Endothelial cell of umbilical vein (primary cell): ENCODE measurements around the gene ZNF184. TPM values are rescaled to one million over a fixed set of nuclear protein-coding genes. Genes with fewer than 3 reads are reported as not detected.
A peak's percentile ranks its signal among the peaks of the same experiment; 100 is the strongest.

Experiments used
- BruUV-seq: library from RNA; stranded (reverse); fragments of 400-500 nt; replicated peaks from 2 replicates; lab custom pipeline; 2021; lab: Mats Ljungman, UMichigan
- CTCF ChIA-PET: fragments of 300-600, 350-600 bp; sonication (Branson Sonifier 250); formaldehyde crosslinking; loops from one replicate; lab custom pipeline; 2021; ENCODE audit warnings: antibody characterized with exemption, inconsistent platforms; lab: Charles Lee
- POLR2A ChIA-PET: fragments of 300-600, 350-600 bp; sonication (Branson Sonifier 250); formaldehyde crosslinking; loops from one replicate; lab custom pipeline; 2021; ENCODE audit warnings: antibody characterized with exemption, inconsistent platforms; lab: Charles Lee
- DNase-seq: peaks from one replicate; pipeline ENCODE4 v3.0.0-alpha.2; 2011; ENCODE audit warnings: low read depth, low spot score
- FAIRE-seq: peaks from 2 replicates; lab custom pipeline; 2011; peaks lifted over from hg19 to GRCh38; lab: Jason Lieb, UNC
- H2AFZ ChIP-seq: 2 replicates; pipeline ENCODE4 v1.6.0; 2012; ENCODE audit warnings: low read depth, low read length, control low read depth, inconsistent platforms
- H3K27ac ChIP-seq: 2 replicates; pipeline ENCODE4 v1.5.1; 2011; ENCODE audit warnings: low read depth, mild to moderate bottlenecking, control low read depth, low read length, moderate library complexity; ENCODE audit not compliant: insufficient read depth
- H3K27me3 ChIP-seq, 2 experiments: 2 replicates each; pipeline versions ENCODE4 v1.6.0 to v1.6.1; 2011; ENCODE audit warnings: low read length in 2 of 2, mixed read lengths in 1 of 2; ENCODE audit not compliant: control insufficient read depth in 2 of 2, insufficient read depth in 2 of 2
- H3K36me3 ChIP-seq, 2 experiments: 2 replicates in 1 of 2; 3 replicates in 1 of 2; pipeline ENCODE4 v1.5.1; 2011; ENCODE audit warnings: low read length in 2 of 2, mild to moderate bottlenecking in 1 of 2, moderate library complexity in 1 of 2; ENCODE audit not compliant: control insufficient read depth in 2 of 2, insufficient read depth in 2 of 2; ENCODE audit errors: extremely low read depth in 1 of 2
- H3K4me1 ChIP-seq: 3 replicates; pipeline ENCODE4 v1.5.1; 2011; ENCODE audit warnings: mild to moderate bottlenecking, low read length; ENCODE audit not compliant: control insufficient read depth, insufficient read depth; ENCODE audit errors: extremely low read depth
- H3K4me2 ChIP-seq: 2 replicates; pipeline ENCODE4 v1.6.1; 2011; ENCODE audit warnings: low read length, control low read depth, mixed read lengths; ENCODE audit not compliant: insufficient read depth
- H3K4me3 ChIP-seq, 3 experiments: fragments of 200-600 bp in 1 of 3; sonication (generic), shearing (Covaris generic) in 1 of 3; replicated peaks in 1 of 3; 2 replicates each; pipeline ENCODE4 v1.5.1; 2011 to 2016; ENCODE audit warnings: control low read depth in 3 of 3, low read length in 3 of 3, mild to moderate bottlenecking in 2 of 3, inconsistent platforms in 1 of 3, low read depth in 1 of 3, moderate library complexity in 1 of 3; ENCODE audit not compliant: insufficient read depth in 1 of 3
- H3K79me2 ChIP-seq: 2 replicates; pipeline ENCODE4 v1.6.0; 2012; ENCODE audit warnings: low read length, inconsistent platforms; ENCODE audit not compliant: control insufficient read depth, insufficient read depth
- H3K9ac ChIP-seq: replicated peaks from 2 replicates; pipeline ENCODE3; 2011; ENCODE audit warnings: low read length, control low read depth; ENCODE audit not compliant: insufficient read depth; ENCODE audit errors: extremely low read depth
- H3K9me1 ChIP-seq: replicated peaks from 3 replicates; pipeline ENCODE4 v1.6.0; 2011; ENCODE audit warnings: mild to moderate bottlenecking, low read length; ENCODE audit not compliant: control insufficient read depth, insufficient read depth; ENCODE audit errors: extremely low read depth
- H3K9me3 ChIP-seq: replicated peaks from 2 replicates; pipeline ENCODE4 v1.5.1; 2012; ENCODE audit warnings: low read length, inconsistent platforms; ENCODE audit not compliant: control insufficient read depth, insufficient read depth
- H4K20me1 ChIP-seq: replicated peaks from 2 replicates; pipeline ENCODE3; 2011; ENCODE audit warnings: mild to moderate bottlenecking, low read length; ENCODE audit not compliant: control insufficient read depth, insufficient read depth; ENCODE audit errors: extremely low read depth
- EZH2 ChIP-seq: IDR thresholded peaks from 2 replicates; pipeline ENCODE4 v1.6.1; 2012; ENCODE audit warnings: borderline replicate concordance, low read depth, mild to moderate bottlenecking, moderate library complexity, low read length, inconsistent platforms; ENCODE audit not compliant: severe bottlenecking
- FOS ChIP-seq: IDR thresholded peaks from 2 replicates; pipeline ENCODE4 v1.6.1; 2011; ENCODE audit warnings: mild to moderate bottlenecking, low read length, moderate library complexity, borderline replicate concordance; ENCODE audit not compliant: insufficient read depth
- GATA2 ChIP-seq: IDR thresholded peaks from 2 replicates; pipeline ENCODE4 v1.7.0; 2011; ENCODE audit warnings: low read depth, mild to moderate bottlenecking, moderate library complexity, mixed read lengths, low read length; ENCODE audit not compliant: insufficient read length, insufficient read depth
- JUN ChIP-seq: IDR thresholded peaks from 2 replicates; pipeline ENCODE4 v1.6.1; 2011; ENCODE audit warnings: borderline replicate concordance, low read depth; ENCODE audit not compliant: insufficient read length, insufficient read depth
- POLR2A ChIP-seq: IDR thresholded peaks from 2 replicates; pipeline ENCODE4 v1.6.1; 2012; ENCODE audit warnings: low read depth, mild to moderate bottlenecking, control low read depth, low read length
- POLR2AphosphoS5 ChIP-seq: IDR thresholded peaks from 2 replicates; pipeline ENCODE4 v1.6.1; 2012; ENCODE audit warnings: low read depth, mild to moderate bottlenecking, control low read depth, low read length, moderate library complexity; ENCODE audit not compliant: insufficient read depth
- dilution Hi-C: fragments of 300-500 bp; cut with MboI; formaldehyde crosslinking; loops from one replicate; pipeline ENCODE4 v1.15.0; 2019; ENCODE audit warnings: low sequenced_read_pairs; ENCODE audit not compliant: extremely low pct_ligation_motif_present
- intact Hi-C: fragments of 100-400 bp; cut with micrococcal nuclease; formaldehyde crosslinking; loops from one replicate; pipeline ENCODE4 v1.10.0; 2022
- polyA plus RNA-seq, 4 experiments: library from polyadenylated mRNA; depleted of rRNA in 3 of 4; stranded (reverse) in 3 of 4; unstranded in 1 of 4; fragments of >200 nt; gene quantifications; 2 replicates each; pipeline versions ENCODE4 v1.2.1 to v1.2.3, GENCODE V29; 2011 to 2012; ENCODE audit warnings: missing spikeins in 1 of 4
- total RNA-seq: library from RNA; stranded (reverse); gene quantifications from 2 replicates; pipeline ENCODE4 v1.2.3, GENCODE V29; 2021

Gene ZNF184
- total and polyA plus RNA-seq, 2 donors (not counting 3 experiments of a cell fraction or from before 2014, with no cell fraction given), result 1.6 to 6.5 TPM

- no peak for DNase-seq
- no peak overlapping the region for H3K9ac ChIP-seq
- H3K9me1 ChIP-seq, result no peaks in the 10 kb centered on the region
- H3K36me3 ChIP-seq, result no peaks in the 10 kb centered on the region
- H3K27ac ChIP-seq, result no peak overlapping the region
- no peak overlapping the region for H2AFZ ChIP-seq
- no TSS peak for BruUV-seq
- no peaks in the 10 kb centered on the region for H3K79me2 ChIP-seq
- FAIRE-seq, result no peak
- intact Hi-C loops, result no loop called here
- no peaks in the 10 kb centered on the region for H3K4me1 ChIP-seq
- no peaks in the 10 kb centered on the region for H3K27me3 ChIP-seq
- H3K9me3 ChIP-seq, result no peaks in the 10 kb centered on the region
- dilution Hi-C loops, result no loop called here
- CTCF ChIA-PET, result no interaction called here
- no peak for TF ChIP-seq EZH2
- TF ChIP-seq JUN, result no peak
- no peak for TF ChIP-seq POLR2A
- TF ChIP-seq GATA2, result no peak
- no peak for TF ChIP-seq POLR2AphosphoS5
- H4K20me1 ChIP-seq, result no peaks in the 10 kb centered on the region
- POLR2A ChIA-PET, result no interaction called here
- no peak overlapping the region for H3K4me2 ChIP-seq
- H3K4me3 ChIP-seq, result no peak overlapping the region
Measured at GRCh38 chr6:27419363-27419762, 53.5 kb downstream of the ZNF184 start.

- Histone ChIP-seq H3K4me2 (no peak overlapping the region), H3K27me3 (no peaks in the 10 kb centered on the region), H3K9me1 (no peaks in the 10 kb centered on the region), H3K9ac (no peak overlapping the region), H3K4me1 (no peaks in the 10 kb centered on the region), H3K27ac (no peak overlapping the region), H4K20me1 (no peaks in the 10 kb centered on the region), H2AFZ (no peak overlapping the region), H3K79me2 (no peaks in the 10 kb centered on the region), H3K36me3 (no peaks in the 10 kb centered on the region), H3K4me3 (no peak overlapping the region), H3K9me3 (no peaks in the 10 kb centered on the region)
- ChIA-PET POLR2A (no interaction called here), CTCF (no interaction called here)
- dilution Hi-C loops (no loop called here), intact Hi-C loops (no loop called here)
- FAIRE-seq, result no peak
- TF ChIP-seq JUN (peak; percentile 27), FOS (no peak)
- BruUV-seq, result no TSS peak
- DNase-seq, result no peak
Measured at GRCh38 chr6:27415898-27416297, 57.0 kb downstream of the ZNF184 start.
